LHCN-M2 (cell line): ENCODE measurements around the gene ADORA1. TPM values are rescaled to one million over a fixed set of nuclear protein-coding genes. Genes with fewer than 3 reads are reported as not detected.
A peak's percentile ranks its signal among the peaks of the same experiment; 100 is the strongest.

Experiments
- DNase-seq: peaks from one replicate; pipeline ENCODE4 v3.0.0-alpha.2; 2012; ENCODE audit warnings: low read depth
- total RNA-seq: library from RNA; depleted of rRNA; stranded (reverse); fragments of >200 nt; gene quantifications from 2 replicates; pipeline ENCODE4 v1.2.3, GENCODE V29; 2014; rRNA removed

ADORA1 gene
- total RNA-seq, 1 experiment from 2014 or later: 19.1 TPM

- DNase-seq: no peak
Measured at GRCh38 chr1:203210350-203210749, 82.8 kb downstream of the ADORA1 start.

- no peak for DNase-seq
Measured at GRCh38 chr1:203210988-203211387, 83.5 kb downstream of the ADORA1 start.

- no peak for DNase-seq
Measured at GRCh38 chr1:203211812-203212211, 84.3 kb downstream of the ADORA1 start.

GRCh38 chr1:203213126-203213525 is 85.6 kb downstream of the ADORA1 start:
- no peak for DNase-seq

GRCh38 chr1:203214871-203215270 is 87.3 kb downstream of the ADORA1 start:
- no peak for DNase-seq

GRCh38 chr1:203215573-203215972 is 88.0 kb downstream of the ADORA1 start:
- no peak for DNase-seq

- peak; percentile 64 for DNase-seq
Measured at GRCh38 chr1:203216274-203217138, 89.0 kb downstream of the ADORA1 start.

Other genes starting within 250 kb of the ADORA1 start
- gene RABIF, start 238.6 kb upstream of the ADORA1 start, total RNA-seq: 6.6 and 7.1 TPM in 2 replicates
- 30.7 and 35.6 TPM in 2 replicates for gene KLHL12, start 200.5 kb upstream of the ADORA1 start, total RNA-seq
- gene ADIPOR1, start 169.4 kb upstream of the ADORA1 start, total RNA-seq: 95.3 and 102 TPM in 2 replicates
- gene CYB5R1, start 160.5 kb upstream of the ADORA1 start, total RNA-seq: 84.9 and 114 TPM in 2 replicates
- 67.0 and 73.5 TPM in 2 replicates for gene TMEM183A, start 120.4 kb upstream of the ADORA1 start, total RNA-seq
- gene PPFIA4, start 101.2 kb upstream of the ADORA1 start, total RNA-seq: 24.1 and 33.2 TPM in 2 replicates
- 0.13 and 5.7 TPM in 2 replicates for gene MYOG, start 41.7 kb upstream of the ADORA1 start, total RNA-seq
- gene MYBPH, start 48.1 kb downstream of the ADORA1 start, total RNA-seq: 2.8 and 13.7 TPM in 2 replicates
- 0.17 TPM in 1 of 2 replicates, not detected in the other for gene CHI3L1, start 59.0 kb downstream of the ADORA1 start, total RNA-seq
- gene CHIT1, start 101.9 kb downstream of the ADORA1 start, total RNA-seq: 2.4 and 3.9 TPM in 2 replicates
- 19.0 and 30.4 TPM in 2 replicates for gene BTG2, start 177.8 kb downstream of the ADORA1 start, total RNA-seq
- 3.0 and 3.1 TPM in 2 replicates for gene FMOD, start 223.4 kb downstream of the ADORA1 start, total RNA-seq